Thyroid gland (tissue), 4 donors: ENCODE measurements around the gene PLAC8.

ENCODE experiments used
- POLR2A ChIP-seq, 2 donors: fragments of 450-650 bp; IDR thresholded peaks; one replicate each; pipeline ENCODE4 v1.6.1; 2017; ENCODE audit warnings: antibody characterized with exemption in 2 of 2, mild to moderate bottlenecking in 2 of 2, moderate library complexity in 1 of 2
- TF ChIP-seq, protein P1 (sequence below), 6 experiments: fragments of 200-600 bp in 3 of 6; fragments of 450-650 bp in 3 of 6; sonication (generic) in 3 of 6; IDR thresholded peaks; one replicate each; pipeline ENCODE4 v1.5.1; 2016 to 2019; ENCODE audit warnings: antibody characterized with exemption in 6 of 6, mild to moderate bottlenecking in 2 of 6, inconsistent platforms in 1 of 6, moderate library complexity in 1 of 6

DNA sequence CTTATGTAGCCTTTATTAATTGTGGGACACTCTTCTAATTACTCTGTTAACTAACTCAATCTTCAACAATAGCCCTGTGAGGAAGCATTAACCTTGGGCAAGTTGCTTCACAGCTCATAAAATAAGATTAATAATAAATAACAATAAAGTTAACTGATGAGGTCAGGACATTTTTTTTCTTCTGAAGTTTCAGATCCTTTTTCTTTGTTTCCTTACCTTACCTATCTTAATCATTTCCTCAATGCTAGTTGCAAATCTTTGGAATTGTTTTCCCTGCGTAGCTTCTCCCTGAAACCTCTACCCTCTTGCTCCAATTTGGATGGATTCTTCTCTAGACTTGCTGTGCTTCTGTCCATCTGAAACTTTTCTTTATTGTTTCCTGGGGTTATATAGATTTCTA lies 17.5 kb upstream of the PLAC8 start:
- TF ChIP-seq, protein P1, sequence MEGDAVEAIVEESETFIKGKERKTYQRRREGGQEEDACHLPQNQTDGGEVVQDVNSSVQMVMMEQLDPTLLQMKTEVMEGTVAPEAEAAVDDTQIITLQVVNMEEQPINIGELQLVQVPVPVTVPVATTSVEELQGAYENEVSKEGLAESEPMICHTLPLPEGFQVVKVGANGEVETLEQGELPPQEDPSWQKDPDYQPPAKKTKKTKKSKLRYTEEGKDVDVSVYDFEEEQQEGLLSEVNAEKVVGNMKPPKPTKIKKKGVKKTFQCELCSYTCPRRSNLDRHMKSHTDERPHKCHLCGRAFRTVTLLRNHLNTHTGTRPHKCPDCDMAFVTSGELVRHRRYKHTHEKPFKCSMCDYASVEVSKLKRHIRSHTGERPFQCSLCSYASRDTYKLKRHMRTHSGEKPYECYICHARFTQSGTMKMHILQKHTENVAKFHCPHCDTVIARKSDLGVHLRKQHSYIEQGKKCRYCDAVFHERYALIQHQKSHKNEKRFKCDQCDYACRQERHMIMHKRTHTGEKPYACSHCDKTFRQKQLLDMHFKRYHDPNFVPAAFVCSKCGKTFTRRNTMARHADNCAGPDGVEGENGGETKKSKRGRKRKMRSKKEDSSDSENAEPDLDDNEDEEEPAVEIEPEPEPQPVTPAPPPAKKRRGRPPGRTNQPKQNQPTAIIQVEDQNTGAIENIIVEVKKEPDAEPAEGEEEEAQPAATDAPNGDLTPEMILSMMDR (IDR thresholded peaks at IDR 0.05) = no peak
- TF ChIP-seq POLR2A (IDR thresholded peaks at IDR 0.05) = no peak
